Pancreas (tissue), 10 donors: ENCODE results near the gene FAM168A. TPM values are rescaled to one million over a fixed set of nuclear protein-coding genes. Genes with fewer than 3 reads are reported as not detected.

Experiments used
- ATAC-seq, 4 donors: fragments of 200-7000 bp; cut with Tn5 transposase; one replicate each; pipeline versions ENCODE4 v1.8.0 to v1.9.1; 2020; ENCODE audit warnings: mild to moderate bottlenecking in 4 of 4, moderate library complexity in 4 of 4
- DNase-seq, 6 donors: peaks; one replicate each; pipeline ENCODE4 v3.0.0-alpha.2; 2020
- FAIRE-seq: peaks from 2 replicates; lab custom pipeline; 2012; peaks lifted over from hg19 to GRCh38; lab: Jason Lieb, UNC
- H3K27ac ChIP-seq, 4 donors: fragments of 200-600 bp; sonication (generic); 1 replicate in 3 of 4; 2 replicates in 1 of 4; pipeline versions ENCODE4 v1.5.0 to v1.8.0; 2020
- H3K27me3 ChIP-seq, 4 donors: fragments of 200-600 bp; one replicate each; pipeline ENCODE4 v1.8.0; 2021
- H3K36me3 ChIP-seq, 3 donors: fragments of 200-600 bp; sonication (generic) in 1 of 3; one replicate each; pipeline versions ENCODE4 v1.5.0 to v1.8.0; 2020 to 2021
- H3K4me1 ChIP-seq, 3 donors: fragments of 200-600 bp; one replicate each; pipeline ENCODE4 v1.8.0; 2021
- H3K4me3 ChIP-seq, 4 donors: fragments of 200-600 bp; sonication (generic) in 2 of 4; one replicate each; pipeline versions ENCODE4 v1.5.0 to v1.8.0; 2020 to 2021
- H3K9me3 ChIP-seq, 4 donors: fragments of 200-600 bp; one replicate each; pipeline ENCODE4 v1.8.0; 2021
- CTCF ChIP-seq, 4 donors: fragments of 200-600 bp; sonication (generic) in 3 of 4; IDR thresholded peaks; one replicate each; pipeline versions ENCODE4 v1.5.0 to v1.8.0; 2021; ENCODE audit warnings: antibody characterized with exemption in 4 of 4
- WGBS, 2 donors: extraction: QIAGEN DNeasy Blood & Tissue Kit; methylation state at CpG; one replicate each; pipeline ENCODE4 v1.1.7; 2013; 5-methylcytosine and 5-hydroxymethylcytosine counted together
- intact Hi-C, 3 donors: fragments of 100-400 bp; cut with DNase I; formaldehyde crosslinking; loops; one replicate each; pipeline versions ENCODE4 v1.11.1 to v1.14.2; 2022
- polyA plus RNA-seq, 2 donors: library from polyadenylated mRNA; stranded (reverse); fragments of 200-250 nt; gene quantifications; one replicate each; pipeline ENCODE4 v1.2.3, GENCODE V29; 2013
- total RNA-seq, 6 donors: library from RNA; stranded (reverse); fragmentation: NEBNext Ultra II Directional in 4 of 6; extraction: Animal tissue kit (Norgen Biotek cat#: 25700) in 4 of 6; gene quantifications; one replicate each; pipeline versions ENCODE4 v1.2.1 to v1.2.4, GENCODE V29; 2021 to 2023
- donor health status: healthy with polysubstance abuse.
- donor health status: DM: no; HTN: no; CAD: no; lungs with moderate emphysema.
- donor health status: DM: no; HTN: no; CAD: no.
- donor health status: control.
- donor health status: control.
- donor health status: Bipolar disorder and iron deficiency.
- donor health status: DM: yes; HTN: yes; CAD: no.
- donor health status: DM: no; HTN: no; CAD: no.
- donor health status: DM: no; HTN: no; CAD: no.
- donor health status: DM: yes; HTN: yes; CAD: no.

FAM168A gene
- total and polyA plus RNA-seq, 8 donors = 4.9 to 22.5 (median 13.4) TPM

DNA sequence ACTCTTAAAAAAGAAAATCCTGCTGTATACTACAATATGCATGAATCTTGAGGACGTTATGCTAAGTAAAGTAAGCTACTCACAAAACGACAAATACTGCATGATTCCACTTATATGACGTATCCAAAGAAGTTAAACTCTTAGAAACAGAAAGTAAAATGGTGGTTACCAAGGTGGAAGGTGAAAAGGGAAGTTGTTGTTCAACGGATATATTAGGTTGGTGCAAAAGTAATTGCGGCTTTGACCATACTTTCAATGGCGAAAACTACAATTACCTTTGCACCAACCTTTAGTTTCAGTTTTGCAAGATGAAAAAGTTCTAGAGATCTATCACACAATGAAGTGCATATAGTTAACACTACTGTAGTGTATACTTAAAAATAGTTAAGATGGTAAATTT lies 101.8 kb downstream of the FAM168A start:
- intact Hi-C loops = no loop called here
- FAIRE-seq (no peak), ATAC-seq (no peak), DNase-seq (no peak)
- Histone ChIP-seq H3K4me3 (no peak overlapping the region), H3K9me3 (no peaks in the 10 kb centered on the region), H3K27ac (no peak overlapping the region), H3K4me1 (no peaks in the 10 kb centered on the region), H3K36me3 (no peaks in the 10 kb centered on the region), H3K27me3 (no peaks in the 10 kb centered on the region)
- 97 to 99% methylated on average over 6 of the region's 6 CpGs for WGBS, 2 donors
- no peak for TF ChIP-seq CTCF (IDR thresholded peaks at IDR 0.05)

- FAIRE-seq = no peak
- no peaks in the 10 kb centered on the region for H3K27me3 ChIP-seq
- H3K9me3 ChIP-seq = no peaks in the 10 kb centered on the region
- no peak for DNase-seq
- no peak for ATAC-seq
- intact Hi-C loops = no loop called here
- no peaks in the 10 kb centered on the region for H3K4me1 ChIP-seq
- no peak overlapping the region for H3K4me3 ChIP-seq
- TF ChIP-seq CTCF (IDR thresholded peaks at IDR 0.05) = no peak
- H3K27ac ChIP-seq = no peak overlapping the region
- whole genome bisulfite sequencing, 2 donors = 96 to 100% methylated on average over 2 of the region's 2 CpGs
- H3K36me3 ChIP-seq = no peaks in the 10 kb centered on the region
Observed at GRCh38 chr11:73495731-73496130, 102.2 kb downstream of the FAM168A start.

GRCh38 chr11:73493956-73494598 lies 103.8 kb downstream of the FAM168A start:
- ATAC-seq = peak in 1 of 4 donors; percentile 59
- no peak for FAIRE-seq
- TF ChIP-seq CTCF (IDR thresholded peaks at IDR 0.05) = no peak
- no peaks in the 10 kb centered on the region for H3K36me3 ChIP-seq
- no peaks in the 10 kb centered on the region for H3K27me3 ChIP-seq
- DNase-seq = no peak
- WGBS, 2 donors = 88 to 100% methylated on average over 1 of the region's 1 CpG
- no peaks in the 10 kb centered on the region for H3K4me1 ChIP-seq
- intact Hi-C loops = no loop called here
- H3K9me3 ChIP-seq = no peaks in the 10 kb centered on the region
- H3K4me3 ChIP-seq = no peak overlapping the region
- H3K27ac ChIP-seq = no peak overlapping the region

GRCh38 chr11:73481626-73482025 lies 116.3 kb downstream of the FAM168A start:
- 96 to 100% methylated on average over 1 of the region's 1 CpG for WGBS, 2 donors
- no peaks in the 10 kb centered on the region for H3K27me3 ChIP-seq
- DNase-seq (no peak), ATAC-seq (no peak), FAIRE-seq (no peak)
- H3K9me3 ChIP-seq = no peaks in the 10 kb centered on the region
- no peak for TF ChIP-seq CTCF (IDR thresholded peaks at IDR 0.05)
- H3K4me3 ChIP-seq = no peak overlapping the region
- intact Hi-C loops = no loop called here
- no peaks in the 10 kb centered on the region for H3K36me3 ChIP-seq
- H3K4me1 ChIP-seq = no peaks in the 10 kb centered on the region
- H3K27ac ChIP-seq = no peak overlapping the region

GRCh38 chr11:73480677-73481076 lies 117.2 kb downstream of the FAM168A start:
- H3K9me3 ChIP-seq = no peaks in the 10 kb centered on the region
- 52 to 61% methylated on average over 2 of the region's 2 CpGs for WGBS, 2 donors
- intact Hi-C loops = no loop called here
- no peak for TF ChIP-seq CTCF (IDR thresholded peaks at IDR 0.05)
- peak in 1 of 4 donors; percentile 47 for ATAC-seq
- H3K4me3 ChIP-seq = no peak overlapping the region
- H3K27me3 ChIP-seq = no peaks in the 10 kb centered on the region
- no peak for FAIRE-seq
- DNase-seq = no peak
- H3K4me1 ChIP-seq = no peaks in the 10 kb centered on the region
- no peak overlapping the region for H3K27ac ChIP-seq
- H3K36me3 ChIP-seq = no peaks in the 10 kb centered on the region
